Measurements from ENCODE around the gene SLCO3A1. TPM values are rescaled to one million over a fixed set of nuclear protein-coding genes. Genes with fewer than 3 reads are reported as not detected.

The SLCO3A1 gene
- polyA plus RNA-seq, 4 donors = 9.2 to 15.9 (median 12.1) TPM

DNA sequence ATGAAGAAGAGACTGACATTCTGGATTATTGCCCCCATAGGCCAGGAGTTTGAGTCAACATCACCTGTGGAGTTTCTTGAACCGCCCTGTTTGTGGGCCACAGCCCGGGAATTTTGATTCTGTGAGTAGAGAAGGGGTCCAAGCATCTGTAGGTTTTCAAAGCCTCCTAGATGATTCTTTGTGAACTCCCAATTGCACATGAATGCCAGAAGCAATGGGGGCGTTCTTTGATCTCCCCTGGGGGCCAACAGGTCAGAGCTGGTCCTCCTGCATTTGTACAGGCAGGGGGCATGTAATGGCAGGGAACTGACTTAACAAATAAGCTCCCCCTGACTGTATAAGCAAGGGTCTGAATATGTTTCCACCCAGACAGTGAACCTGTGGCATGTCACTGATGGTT, 260.3 kb downstream of the SLCO3A1 start:
- DNase-seq (ENCODE audit: low read depth in 4 of 4, low spot score in 3 of 4) = no peak

DNA sequence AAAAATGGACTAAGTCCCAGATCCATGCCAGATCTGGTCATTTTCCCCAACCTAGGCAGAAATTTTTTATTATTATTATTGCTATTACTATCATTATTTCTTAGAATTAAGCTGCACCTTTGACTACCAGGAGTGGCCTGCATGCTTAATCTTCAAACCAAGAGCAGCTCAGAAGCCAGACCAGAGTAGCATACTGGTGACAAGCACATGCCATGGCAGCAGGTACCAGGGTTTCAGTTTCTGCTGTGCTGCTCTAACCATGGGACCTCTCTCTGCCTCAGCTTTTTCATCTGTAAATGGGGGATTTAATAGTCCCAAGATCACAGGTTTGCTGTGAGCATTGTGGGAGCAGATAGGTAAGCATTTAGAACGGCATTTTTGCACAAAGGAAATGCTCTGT, 262.3 kb downstream of the SLCO3A1 start:
- DNase-seq (ENCODE audit: low read depth in 4 of 4, low spot score in 3 of 4) = no peak

DNA sequence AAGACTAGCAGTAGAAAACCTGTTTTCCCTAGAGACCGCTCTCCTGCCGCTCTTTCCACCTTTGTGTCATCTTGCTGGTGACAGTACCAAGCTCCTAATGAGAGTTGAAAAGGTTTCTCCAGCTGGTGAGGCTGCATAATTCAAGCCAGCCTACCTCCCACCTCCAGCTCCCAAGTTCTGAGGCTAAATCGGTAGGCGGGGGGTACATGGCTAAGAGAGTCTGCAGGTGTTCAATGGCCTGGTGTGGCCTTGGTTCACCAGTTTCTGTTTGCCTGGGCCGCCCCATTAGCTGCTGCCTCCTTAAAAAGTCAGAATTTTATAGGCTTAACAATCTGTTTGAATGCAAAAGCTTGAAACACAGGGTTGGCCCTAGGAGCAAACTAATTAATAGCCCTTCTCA, 262.8 kb downstream of the SLCO3A1 start:
- no peak for DNase-seq (ENCODE audit: low read depth in 4 of 4, low spot score in 3 of 4)

DNA sequence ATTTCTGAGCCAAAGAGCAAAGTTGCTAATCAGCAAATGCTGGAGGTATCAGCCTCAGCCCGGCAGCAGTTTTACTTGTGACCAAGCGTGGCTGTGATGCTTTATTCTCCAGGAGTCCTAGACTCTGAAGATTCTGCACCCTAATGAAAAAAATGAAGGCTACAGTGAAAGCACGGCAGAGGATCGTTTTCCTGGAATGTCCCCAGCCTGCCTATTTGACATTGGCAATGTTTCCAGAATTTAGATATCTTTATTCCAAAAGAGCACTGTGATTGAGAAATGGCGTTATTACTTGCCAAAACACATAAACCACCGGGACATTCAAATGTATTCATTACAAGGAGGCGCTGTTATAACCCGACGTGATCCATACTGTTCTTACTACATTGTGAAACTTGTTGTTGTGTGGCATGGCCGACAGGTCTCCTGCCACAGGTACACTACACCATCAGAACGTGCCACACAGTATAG, 263.8 kb downstream of the SLCO3A1 start:
- DNase-seq (ENCODE audit: low read depth in 4 of 4, low spot score in 3 of 4) = no peak

DNA sequence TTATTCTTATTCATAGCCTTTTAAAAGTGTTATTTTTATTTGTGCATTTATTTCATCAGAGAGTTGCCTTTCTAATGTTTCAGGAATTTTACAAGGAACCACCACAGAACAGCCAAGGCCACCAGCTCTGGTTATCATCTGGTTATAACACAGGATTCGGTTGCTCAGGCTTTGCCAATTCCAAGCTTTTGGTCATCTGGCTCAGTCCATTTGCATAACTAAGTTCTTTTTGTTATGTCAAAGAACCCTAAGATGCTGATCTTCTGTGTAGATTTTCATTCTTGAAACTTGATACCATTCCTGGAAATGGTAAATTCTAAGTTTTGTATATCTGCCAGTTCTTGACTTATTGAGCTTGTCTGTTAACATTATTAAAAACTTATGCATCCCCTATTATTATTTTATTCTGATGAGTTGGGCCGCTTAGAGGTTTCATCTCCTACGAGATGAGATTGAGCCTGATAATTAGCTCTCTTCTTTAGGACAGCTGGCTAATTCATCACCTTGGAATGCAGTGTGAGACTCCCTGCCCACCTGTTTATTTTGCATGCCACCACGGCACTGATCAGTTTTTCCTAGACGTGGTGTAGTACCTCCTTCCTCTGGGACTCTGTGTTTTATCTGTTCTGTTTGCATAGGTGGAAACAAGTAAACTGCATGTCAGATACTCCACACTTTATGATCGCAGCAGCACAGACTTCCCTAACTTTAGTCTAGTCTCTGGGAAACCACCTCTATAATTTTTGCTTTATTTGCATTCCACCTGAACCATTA, 264.8 kb downstream of the SLCO3A1 start:
- no peak for DNase-seq (ENCODE audit: low read depth in 4 of 4, low spot score in 3 of 4)

DNA sequence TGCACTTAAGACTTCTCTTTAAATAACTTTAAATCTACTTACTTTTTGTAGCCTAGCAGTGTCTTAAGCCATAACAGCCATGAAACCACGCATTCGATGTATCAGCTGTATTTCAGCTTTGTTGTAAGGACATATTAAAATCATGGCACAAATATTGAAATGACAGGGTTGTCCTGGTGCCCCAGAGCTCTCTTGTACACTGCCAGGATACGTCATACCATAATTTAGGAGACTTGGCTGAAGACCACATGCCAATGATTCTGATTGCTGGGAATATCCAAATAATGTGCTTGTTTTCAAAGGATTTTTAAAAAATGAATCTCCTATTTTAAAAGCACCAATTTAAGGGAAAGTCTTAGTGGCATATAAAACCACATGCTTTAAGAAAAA, 265.4 kb downstream of the SLCO3A1 start:
- no peak for DNase-seq (ENCODE audit: low read depth in 4 of 4, low spot score in 3 of 4)

DNA sequence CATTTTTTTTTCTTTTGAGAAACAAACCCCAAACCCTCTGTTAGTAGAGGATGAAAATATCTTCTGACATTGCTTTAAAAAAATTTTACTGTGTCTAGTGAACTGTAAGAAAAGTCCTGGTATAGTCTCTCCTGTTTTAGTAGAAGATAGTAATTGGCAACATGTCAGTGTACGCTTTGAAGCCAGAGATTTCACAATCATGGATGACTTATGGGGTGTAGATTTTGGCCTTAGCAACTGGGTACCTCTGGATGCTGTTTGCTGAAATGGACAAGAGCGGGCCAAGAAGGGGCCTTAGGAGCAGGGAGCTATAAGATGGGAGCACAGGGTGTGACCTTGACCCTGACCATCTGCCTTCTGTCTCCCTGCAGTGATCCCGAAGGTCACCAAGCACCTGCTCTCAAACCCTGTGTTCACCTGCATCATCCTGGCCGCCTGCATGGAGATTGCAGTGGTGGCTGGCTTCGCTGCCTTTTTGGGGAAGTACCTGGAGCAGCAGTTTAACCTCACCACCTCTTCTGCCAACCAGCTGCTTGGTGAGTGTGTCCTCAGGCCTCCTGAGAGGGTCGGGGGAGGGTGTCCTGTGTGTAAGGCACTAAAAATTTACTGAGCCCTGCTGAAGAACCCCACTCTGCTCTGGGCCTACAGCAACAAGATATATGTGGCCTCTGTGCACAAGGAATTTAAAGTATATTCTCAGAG, 266.7 kb downstream of the SLCO3A1 start:
- no peak for DNase-seq (ENCODE audit: low read depth in 4 of 4, low spot score in 3 of 4)

DNA sequence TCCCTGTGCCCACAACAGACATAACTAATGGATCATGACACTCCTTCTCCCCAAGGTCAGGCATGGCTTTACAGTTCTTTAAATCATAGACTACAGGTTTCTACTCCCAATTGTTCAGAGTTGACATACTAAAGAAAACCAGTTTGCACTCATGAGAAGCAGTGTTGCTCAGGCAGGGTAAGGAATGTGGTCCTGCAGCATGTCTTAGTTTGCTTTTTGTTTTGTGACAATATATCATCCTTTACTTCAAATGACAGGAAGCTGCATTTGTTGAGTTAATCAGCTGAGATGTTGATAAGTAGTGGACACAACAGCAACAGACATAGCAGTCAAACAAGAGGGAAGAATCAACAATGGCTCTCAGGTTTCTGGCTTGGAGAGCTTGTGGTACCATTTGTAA, 267.5 kb downstream of the SLCO3A1 start:
- no peak for DNase-seq (ENCODE audit: low read depth in 4 of 4, low spot score in 3 of 4)

DNA sequence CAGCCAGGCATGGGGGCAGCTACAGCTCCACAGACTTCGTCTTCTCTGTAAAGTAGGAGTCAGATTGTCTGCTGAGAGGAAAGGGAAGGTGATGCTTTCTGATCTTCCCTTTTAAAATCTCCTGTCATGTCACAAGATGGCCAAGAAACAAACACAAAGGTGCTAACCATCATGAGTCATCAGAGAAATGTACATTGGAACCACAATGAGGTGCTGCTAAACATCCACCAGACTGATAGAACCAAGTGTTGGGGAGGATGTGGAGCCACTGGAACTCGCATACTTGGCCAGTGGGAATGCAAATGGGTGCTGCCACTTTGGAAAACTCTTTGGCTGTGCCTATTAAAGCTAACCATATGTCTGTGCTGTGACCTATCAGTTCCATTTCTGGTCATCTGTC, 268.8 kb downstream of the SLCO3A1 start:
- no peak for DNase-seq (ENCODE audit: low read depth in 4 of 4, low spot score in 3 of 4)

DNA sequence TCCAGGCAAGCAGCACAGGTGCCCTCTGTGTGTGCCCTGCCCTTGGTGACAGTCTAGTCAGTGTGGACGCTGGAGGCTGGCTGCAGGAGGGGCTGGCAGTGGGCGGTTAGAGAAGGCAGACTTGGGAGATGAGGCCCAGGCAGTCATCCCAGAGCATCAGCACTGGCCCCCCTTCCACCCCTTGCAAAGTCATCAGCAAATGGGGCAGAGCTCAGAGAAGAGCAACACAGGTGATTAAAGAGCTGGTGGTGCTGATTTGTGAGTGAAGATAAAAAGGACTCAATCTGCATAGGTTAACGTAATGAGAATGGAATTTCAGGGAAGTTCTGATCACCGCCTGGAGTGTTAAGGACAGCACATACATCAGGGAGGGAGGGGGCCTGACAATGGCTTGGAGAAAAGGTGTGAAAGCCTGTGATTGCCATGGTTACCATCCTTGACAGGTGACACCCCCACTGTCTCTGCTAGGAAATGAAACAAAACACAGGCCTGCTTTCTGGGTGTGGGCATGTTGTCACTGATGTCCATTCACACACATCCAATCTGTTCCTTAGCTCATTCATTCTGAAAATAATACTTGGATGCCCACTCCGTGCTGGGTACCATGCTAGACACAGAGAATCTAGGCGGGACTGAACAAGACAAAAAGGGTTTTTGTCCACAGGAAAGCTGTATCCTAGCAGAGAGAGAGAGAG, 270.6 kb downstream of the SLCO3A1 start:
- DNase-seq (ENCODE audit: low read depth in 4 of 4, low spot score in 3 of 4) = no peak

DNA sequence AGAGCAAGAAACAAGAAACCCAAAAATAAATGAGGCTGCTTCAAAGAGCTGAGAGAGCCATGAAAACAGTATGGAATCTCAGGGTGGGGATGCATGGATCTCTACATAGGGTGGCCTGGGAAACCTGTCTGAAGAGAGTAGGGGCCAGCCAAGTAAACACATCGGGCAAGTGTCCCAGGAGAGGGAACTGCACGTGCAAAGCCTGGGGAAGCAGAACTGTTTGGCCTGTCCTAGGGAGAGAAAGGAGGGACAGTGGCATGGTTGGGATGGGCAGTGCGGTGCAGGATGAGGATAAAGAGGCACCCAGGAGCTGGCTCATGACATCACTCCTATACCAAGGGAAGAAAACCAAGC, 271.1 kb downstream of the SLCO3A1 start:
- DNase-seq (ENCODE audit: low read depth in 4 of 4, low spot score in 3 of 4) = no peak

DNA sequence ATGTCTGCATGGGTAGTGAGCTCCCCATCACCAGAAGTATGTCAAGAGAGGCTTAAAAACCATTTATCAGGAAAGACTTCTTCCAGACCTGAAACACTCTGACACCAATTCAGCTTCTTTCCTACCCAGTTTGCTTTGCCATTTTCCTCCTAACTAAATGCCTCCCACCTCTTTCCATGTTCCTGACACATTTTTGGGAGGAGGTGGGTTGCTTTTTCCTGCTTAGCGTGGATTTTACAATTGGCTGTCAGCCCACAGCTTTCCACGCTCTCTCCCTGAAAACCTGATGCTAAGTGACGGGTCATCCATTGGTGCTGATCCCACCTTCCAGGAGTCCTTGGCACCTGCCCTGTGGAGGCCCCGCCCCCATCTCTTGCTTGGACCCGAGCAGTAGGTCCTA, 275.3 kb downstream of the SLCO3A1 start:
- DNase-seq (ENCODE audit: low read depth in 4 of 4, low spot score in 3 of 4) = no peak

DNA sequence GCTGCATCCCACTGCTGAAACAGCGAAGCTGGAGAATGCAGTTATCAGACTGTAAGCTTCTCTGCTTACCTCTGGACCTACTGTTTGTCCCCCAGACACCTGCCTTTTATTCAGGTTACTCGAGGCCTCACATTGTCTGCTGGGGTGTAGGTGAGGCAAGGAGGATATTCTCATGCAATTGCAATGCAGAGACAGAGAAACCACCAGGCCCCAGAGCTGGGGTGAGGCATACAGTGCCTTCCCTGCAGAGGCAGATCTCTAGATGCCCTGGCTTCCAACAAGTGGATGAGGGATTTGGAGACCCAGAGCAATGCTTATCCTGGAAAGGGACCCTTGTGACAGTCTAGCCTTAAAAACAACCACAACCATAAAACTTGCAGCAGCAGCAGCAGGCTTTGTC, 276.7 kb downstream of the SLCO3A1 start:
- DNase-seq (ENCODE audit: low read depth in 4 of 4, low spot score in 3 of 4) = no peak

DNA sequence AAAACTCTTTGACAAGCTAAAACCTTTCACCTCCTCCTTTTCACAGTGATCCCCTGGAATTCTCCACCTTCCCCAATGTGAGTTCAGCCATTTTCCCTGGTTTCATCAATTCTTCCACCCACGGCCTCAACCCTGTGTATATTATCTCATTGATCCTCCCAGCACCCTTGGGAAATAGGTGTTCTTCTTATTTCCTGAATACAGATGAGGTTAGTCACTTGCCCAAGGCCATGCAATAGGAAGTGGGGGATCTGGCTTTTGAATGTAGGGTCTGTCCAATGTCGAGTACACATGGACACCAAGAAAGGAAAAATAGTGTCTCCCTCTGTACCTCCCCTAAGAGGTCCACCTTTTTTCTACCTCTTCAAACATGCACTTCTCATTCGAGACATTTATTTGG, 277.4 kb downstream of the SLCO3A1 start:
- DNase-seq (ENCODE audit: low read depth in 4 of 4, low spot score in 3 of 4) = no peak

DNA sequence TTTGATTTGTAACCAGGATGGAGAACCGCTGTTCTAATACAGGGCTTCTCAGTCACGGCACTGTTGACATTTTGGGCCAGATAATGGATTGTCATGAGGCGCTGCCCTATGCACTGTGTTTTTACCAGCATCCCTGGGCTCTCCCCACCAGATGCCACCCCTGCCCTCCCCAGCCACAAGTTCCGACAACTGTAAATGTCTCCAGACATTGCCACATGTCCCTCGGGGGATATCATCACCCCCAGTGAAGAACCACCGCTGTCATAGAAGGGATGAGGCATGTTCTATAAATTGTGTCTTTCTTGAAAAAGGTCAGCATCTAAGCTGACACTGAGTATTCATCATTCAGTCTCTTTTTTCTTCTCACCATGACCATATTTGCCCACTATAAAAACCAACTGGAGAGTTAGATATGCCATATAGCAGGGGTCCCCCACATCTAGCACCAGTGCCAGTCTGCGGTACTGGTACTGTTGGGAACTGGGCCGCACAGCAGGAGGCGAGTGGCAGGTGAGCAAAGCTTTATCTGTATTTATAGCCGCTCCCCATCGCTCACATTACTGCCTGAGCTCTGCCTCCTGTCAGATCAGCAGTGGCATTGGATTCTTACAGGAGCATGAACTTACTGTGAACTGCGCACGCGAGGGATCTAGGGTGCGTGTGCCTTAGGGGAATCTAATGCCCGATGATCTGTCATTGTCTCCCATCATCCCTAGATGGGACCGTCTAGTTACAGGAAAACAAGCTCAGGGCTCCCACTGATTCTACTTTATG, 279.7 kb downstream of the SLCO3A1 start:
- no peak for DNase-seq (ENCODE audit: low read depth in 4 of 4, low spot score in 3 of 4)

DNA sequence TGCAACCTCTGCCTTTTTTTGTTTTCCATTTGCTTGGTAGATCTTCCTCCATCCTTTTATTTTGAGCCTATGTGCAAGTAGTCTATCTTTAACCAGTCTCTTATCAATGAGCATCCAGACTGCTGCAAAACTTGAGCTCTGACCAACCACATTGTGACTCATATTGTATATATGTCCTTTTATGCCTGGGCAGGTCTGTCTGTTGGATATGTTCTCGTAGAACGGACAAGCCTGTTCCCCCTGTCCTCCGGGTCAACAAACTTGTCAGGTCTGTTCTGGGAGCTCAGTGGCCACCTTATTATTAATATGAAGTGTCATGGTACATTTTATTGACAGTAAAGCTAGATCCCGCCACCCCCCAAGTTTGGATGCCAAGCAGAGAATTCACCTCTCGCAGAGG, 287.3 kb downstream of the SLCO3A1 start:
- no peak for DNase-seq (ENCODE audit: low read depth in 4 of 4, low spot score in 3 of 4)

DNA sequence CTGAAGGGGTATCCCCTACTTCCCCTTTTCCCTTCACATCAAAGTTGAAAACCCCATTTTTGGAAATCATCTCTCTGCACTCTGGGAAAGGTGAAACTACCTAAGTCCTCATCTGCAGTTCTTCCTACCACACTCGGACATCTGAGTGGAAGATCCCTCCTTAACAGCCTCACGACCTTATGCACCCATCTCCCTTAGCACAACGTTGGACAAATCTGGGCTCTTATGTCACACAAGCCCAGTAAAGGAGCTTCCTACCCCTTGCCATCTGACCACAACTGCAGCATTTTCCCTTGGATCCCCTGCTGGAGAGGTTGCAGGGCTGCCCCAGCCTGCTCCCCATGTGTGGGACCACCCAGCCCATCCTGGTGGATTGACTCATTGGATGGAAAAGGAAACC, 288.1 kb downstream of the SLCO3A1 start:
- DNase-seq (ENCODE audit: low read depth in 4 of 4, low spot score in 3 of 4) = no peak

DNA sequence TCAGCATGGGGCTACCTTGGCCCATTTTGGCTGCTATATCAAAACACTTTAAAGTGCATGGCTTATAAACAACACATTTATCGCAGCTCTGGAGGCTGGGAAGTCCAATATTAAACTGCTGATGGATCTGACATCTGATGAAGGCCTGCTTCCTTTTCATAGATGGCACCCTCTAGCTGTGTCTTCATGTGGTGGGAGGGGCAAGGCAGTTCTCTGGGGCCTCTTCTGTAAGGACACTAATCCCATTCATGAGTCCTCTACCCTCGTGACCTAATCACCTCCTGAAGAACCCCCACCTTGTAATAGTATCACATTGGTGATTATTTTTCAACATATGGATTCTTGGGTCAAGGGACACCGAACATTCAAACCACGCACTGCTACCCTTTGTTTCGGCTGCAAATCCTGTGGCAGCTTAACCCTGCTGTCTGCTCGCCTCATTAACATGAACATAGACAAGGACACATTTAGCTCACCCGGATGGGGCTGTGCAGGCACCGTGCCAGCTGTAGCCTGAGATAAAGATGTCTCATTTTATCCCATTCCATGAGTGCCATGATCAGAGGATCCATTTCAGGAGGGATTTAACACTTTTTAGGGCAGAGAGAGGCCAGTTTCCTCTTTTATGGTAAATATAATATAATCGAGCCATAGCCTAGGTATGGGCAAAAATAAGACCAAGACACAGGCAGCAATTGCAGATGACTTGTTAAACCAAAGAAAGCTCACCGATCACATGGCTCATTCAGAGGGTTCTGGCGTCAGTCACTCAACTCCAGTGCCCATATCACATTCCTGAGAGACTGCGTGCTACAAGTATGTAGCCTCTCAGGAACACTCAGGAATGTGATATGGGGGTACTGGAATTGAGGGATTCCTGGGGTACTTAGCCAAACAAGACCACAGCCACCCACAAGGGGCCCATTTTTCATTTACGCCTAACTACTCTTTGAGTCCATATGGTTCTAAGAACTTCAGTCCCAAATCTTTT, 289.0 kb downstream of the SLCO3A1 start:
- no peak for DNase-seq (ENCODE audit: low read depth in 4 of 4, low spot score in 3 of 4)

DNA sequence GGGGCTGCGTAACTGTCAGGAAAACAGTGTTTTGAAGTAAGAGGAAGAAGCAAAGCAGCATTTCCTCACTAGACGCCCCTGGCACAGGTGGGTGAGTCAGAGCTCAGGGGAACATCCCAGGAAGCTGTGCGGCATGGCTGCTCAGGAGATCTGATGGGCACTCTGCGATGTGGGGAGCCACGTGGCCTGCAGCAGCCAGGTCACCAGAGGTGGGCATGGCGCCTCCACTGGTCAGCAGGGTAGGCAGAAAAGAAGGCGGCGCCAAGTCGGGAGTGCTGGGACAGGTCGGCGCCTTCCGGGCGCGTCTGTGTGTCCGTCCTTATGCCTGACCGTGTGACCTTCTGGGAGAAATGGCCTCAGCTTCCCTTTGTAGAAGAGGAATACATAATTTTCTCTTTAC, 290.3 kb downstream of the SLCO3A1 start:
- no peak for DNase-seq (ENCODE audit: low read depth in 4 of 4, low spot score in 3 of 4)

All from right renal pelvis (tissue), 4 donors.